KMS-11 (cell line): ENCODE data around the gene FRMPD2.

Experiments
- H2AFZ ChIP-seq: fragments of 200-600 bp; sonication (generic); 2 replicates; pipeline ENCODE4 v1.6.1; 2016; ENCODE audit warnings: antibody characterized with exemption, mixed run types, low read depth
- H3K27ac ChIP-seq: fragments of 200-600 bp; sonication (generic); 2 replicates; pipeline ENCODE4 v1.6.1; 2016; ENCODE audit warnings: mild to moderate bottlenecking, mixed run types
- H3K27me3 ChIP-seq: fragments of 200-600 bp; sonication (generic); 2 replicates; pipeline ENCODE4 v1.6.1; 2017; ENCODE audit warnings: mild to moderate bottlenecking, low read depth, mixed run types, moderate library complexity; ENCODE audit not compliant: insufficient read depth
- H3K36me3 ChIP-seq: fragments of 200-600 bp; sonication (generic); 2 replicates; pipeline ENCODE4 v1.6.1; 2017; ENCODE audit warnings: mild to moderate bottlenecking, mixed run types; ENCODE audit not compliant: insufficient read depth
- H3K4me1 ChIP-seq: fragments of 200-600 bp; sonication (generic); 2 replicates; pipeline ENCODE4 v1.6.1; 2016; ENCODE audit warnings: mild to moderate bottlenecking, low read depth, mixed run types; ENCODE audit not compliant: poor library complexity, severe bottlenecking
- H3K4me2 ChIP-seq: fragments of 200-600 bp; sonication (generic); 2 replicates; pipeline ENCODE4 v1.7.0; 2016; ENCODE audit warnings: mild to moderate bottlenecking, mixed run types
- H3K4me3 ChIP-seq: fragments of 200-600 bp; sonication (generic); IDR thresholded peaks from 2 replicates; pipeline ENCODE4 v1.6.1; 2017; ENCODE audit warnings: low read depth, low read length, mixed read lengths; ENCODE audit not compliant: insufficient read depth
- H3K79me2 ChIP-seq: fragments of 200-600 bp; sonication (generic); 2 replicates; pipeline ENCODE4 v1.6.1; 2016; ENCODE audit warnings: low read depth, mixed run types; ENCODE audit not compliant: insufficient read depth
- H3K9ac ChIP-seq: fragments of 200-600 bp; sonication (generic); 2 replicates; pipeline ENCODE4 v1.6.1; 2016; ENCODE audit warnings: mild to moderate bottlenecking, mixed run types
- H4K20me1 ChIP-seq: fragments of 200-600 bp; sonication (generic); 2 replicates; pipeline ENCODE4 v1.6.1; 2016; ENCODE audit warnings: mild to moderate bottlenecking, mixed run types; ENCODE audit not compliant: insufficient read depth
- CTCF ChIP-seq: fragments of 200-600 bp; sonication (generic); conservative IDR thresholded peaks from 2 replicates; pipeline ENCODE4 v1.6.1; 2017; ENCODE audit warnings: low read depth, mild to moderate bottlenecking, antibody characterized with exemption, low read length, moderate library complexity, mixed read lengths

FRMPD2 gene

GRCh38 chr10:48238826-48239520, 35.5 kb downstream of the FRMPD2 start:
- Histone ChIP-seq H3K9ac (no peak overlapping the region), H3K27me3 (no peaks in the 10 kb centered on the region), H2AFZ (no peak overlapping the region), H3K27ac (no peak overlapping the region), H3K79me2 (no peaks in the 10 kb centered on the region), H3K4me1 (no peaks in the 10 kb centered on the region), H3K4me3 (no peak overlapping the region), H3K4me2 (no peak overlapping the region), H4K20me1 (no peaks in the 10 kb centered on the region), H3K36me3 (no peaks in the 10 kb centered on the region)
- no peak for TF ChIP-seq CTCF

- Histone ChIP-seq H3K4me2 (no peak overlapping the region), H3K9ac (no peak overlapping the region), H3K27ac (no peak overlapping the region), H3K36me3 (no peaks in the 10 kb centered on the region), H4K20me1 (no peaks in the 10 kb centered on the region), H3K4me1 (no peaks in the 10 kb centered on the region), H2AFZ (no peak overlapping the region), H3K27me3 (no peaks in the 10 kb centered on the region), H3K79me2 (no peaks in the 10 kb centered on the region), H3K4me3 (no peak overlapping the region)
- no peak for TF ChIP-seq CTCF
Measured at GRCh38 chr10:48237259-48238250, 36.9 kb downstream of the FRMPD2 start.

- Histone ChIP-seq H3K79me2 (no peaks in the 10 kb centered on the region), H2AFZ (no peak overlapping the region), H3K4me2 (no peak overlapping the region), H3K4me3 (no peak overlapping the region), H3K36me3 (no peaks in the 10 kb centered on the region), H3K27ac (no peak overlapping the region), H3K4me1 (no peaks in the 10 kb centered on the region), H4K20me1 (no peaks in the 10 kb centered on the region), H3K27me3 (no peaks in the 10 kb centered on the region), H3K9ac (no peak overlapping the region)
- no peak for TF ChIP-seq CTCF
Measured at GRCh38 chr10:48236199-48236621, 38.3 kb downstream of the FRMPD2 start.

GRCh38 chr10:48235501-48235900, 39.0 kb downstream of the FRMPD2 start:
- Histone ChIP-seq H3K4me1 (no peaks in the 10 kb centered on the region), H3K4me2 (no peak overlapping the region), H3K4me3 (no peak overlapping the region), H4K20me1 (no peaks in the 10 kb centered on the region), H3K27me3 (no peaks in the 10 kb centered on the region), H2AFZ (no peak overlapping the region), H3K36me3 (no peaks in the 10 kb centered on the region), H3K9ac (no peak overlapping the region), H3K27ac (no peak overlapping the region), H3K79me2 (no peaks in the 10 kb centered on the region)
- no peak for TF ChIP-seq CTCF
